ENCODE measurements around the gene EIF2A.
"Not testable (repeated sequence)": the region's sequence is repeated elsewhere in the genome, so short reads cannot be mapped to it uniquely, and the experiment has no call there.

EIF2A gene

DNA sequence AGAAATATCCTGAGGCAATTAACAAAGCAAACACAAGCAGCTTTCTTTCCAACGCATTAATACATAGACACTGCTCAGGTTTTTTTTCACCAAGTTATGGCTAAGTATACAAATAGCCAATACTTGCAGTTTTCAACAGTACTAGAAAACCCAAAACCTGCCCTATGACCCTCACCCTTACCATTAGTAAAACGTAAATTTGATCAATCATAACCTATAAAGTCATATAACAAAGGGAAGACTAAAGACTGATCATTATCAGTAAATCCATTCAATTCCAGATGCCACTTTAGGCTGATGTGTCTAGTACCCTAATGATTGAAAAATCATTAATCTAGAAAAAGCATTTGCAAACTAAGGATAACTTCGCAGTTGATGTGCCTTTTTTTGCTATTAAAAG, 3.5 kb upstream of the EIF2A start:
- DNase-seq (ENCODE audit: low read depth, low spot score), result no peak

DNA sequence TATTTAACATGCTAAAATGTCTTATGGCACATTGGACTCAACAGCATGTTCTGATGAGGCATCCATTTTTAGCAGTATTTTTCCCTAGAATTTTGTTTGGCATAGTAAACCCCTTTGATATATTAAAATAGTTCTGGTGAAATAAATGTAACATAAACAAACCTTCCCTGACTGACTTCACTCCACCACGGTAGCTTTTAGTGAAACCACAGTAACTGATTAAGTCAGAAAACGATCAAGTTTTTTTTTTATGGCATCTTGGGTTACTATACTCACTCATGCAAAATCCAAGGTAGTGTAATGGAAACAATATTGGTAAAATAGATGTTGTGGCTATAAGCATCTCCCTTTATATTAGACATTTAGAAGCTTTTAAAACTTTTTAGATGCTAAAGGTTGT, 3.1 kb upstream of the EIF2A start:
- DNase-seq (ENCODE audit: low read depth, low spot score), result no peak

DNA sequence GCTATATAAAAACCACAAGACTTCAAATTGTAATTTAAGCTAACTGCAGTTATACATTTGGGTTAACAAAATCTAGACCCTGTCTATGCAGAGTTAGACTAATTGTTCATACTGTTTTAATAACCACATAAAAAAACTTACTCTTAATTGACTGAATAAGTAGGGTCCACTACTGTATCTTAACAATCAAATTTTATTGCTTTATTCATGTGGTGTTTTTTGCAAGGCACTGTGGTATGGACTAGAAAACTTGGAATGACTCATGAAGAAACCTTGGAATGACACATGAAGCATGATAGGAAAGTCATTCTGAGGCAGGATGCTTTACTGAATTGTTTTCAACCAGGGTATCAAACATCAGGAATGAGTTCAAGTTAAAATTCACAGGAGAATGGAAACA, 2.5 kb upstream of the EIF2A start:
- DNase-seq (ENCODE audit: low read depth, low spot score), result no peak

DNA sequence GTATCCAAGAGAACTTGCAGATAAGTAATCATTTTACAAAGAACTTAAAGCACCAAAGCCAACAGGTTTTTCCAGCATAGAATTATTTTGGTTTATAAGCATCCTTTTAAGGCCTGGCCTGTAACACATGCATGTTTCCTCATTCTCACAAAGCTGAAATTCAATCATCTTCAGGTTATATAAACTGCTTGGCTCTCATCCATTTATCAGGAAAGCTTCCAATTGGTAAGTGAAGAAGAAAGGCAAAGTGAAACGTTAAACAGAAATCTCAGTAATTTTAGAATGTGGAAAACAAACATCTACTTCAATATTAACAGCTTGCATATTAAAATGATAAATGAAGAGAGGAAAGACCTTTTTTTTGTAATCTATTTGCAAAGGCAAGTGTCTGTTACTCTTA, 1.9 kb upstream of the EIF2A start:
- no peak for DNase-seq (ENCODE audit: low read depth, low spot score)

DNA sequence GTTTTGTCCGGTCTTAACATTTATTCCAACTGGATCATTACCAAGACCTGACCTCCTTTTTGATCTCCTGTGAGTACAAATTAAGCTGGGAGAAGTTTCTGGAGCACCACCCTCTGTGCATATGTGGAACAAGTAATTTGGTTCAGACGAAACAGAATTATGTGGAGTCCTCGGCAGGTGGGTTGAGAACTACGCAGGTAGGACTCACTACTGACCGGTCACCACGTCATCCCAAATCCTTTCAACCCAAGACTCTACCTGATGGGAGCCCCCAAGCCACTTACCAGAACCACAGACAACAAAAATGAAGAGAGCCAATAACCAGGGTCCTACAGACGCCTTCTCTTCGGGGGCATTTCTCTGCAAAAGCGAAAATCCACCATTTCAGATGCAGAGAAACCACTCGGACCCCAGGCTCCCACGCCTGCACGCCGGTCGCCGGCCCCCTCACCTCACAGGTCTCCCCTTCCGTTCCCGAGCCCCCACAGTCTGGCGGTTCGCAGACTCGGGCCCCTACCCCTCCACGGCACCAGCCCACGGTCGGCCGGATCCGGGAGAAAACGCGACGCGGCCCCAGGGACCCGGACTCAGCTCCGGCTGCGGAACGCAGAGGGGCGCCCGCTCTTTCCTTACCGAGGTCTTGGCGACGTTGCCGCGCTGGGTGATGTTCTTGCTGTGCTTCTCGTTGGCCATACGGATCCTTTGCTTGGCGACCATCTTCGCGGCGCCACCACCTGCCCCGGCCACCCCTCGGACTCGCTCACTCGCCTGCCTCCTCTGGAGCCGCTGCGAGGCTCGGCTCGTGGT, 965 bp upstream of the EIF2A start:
- DNase-seq (ENCODE audit: low read depth, low spot score), result no peak

DNA sequence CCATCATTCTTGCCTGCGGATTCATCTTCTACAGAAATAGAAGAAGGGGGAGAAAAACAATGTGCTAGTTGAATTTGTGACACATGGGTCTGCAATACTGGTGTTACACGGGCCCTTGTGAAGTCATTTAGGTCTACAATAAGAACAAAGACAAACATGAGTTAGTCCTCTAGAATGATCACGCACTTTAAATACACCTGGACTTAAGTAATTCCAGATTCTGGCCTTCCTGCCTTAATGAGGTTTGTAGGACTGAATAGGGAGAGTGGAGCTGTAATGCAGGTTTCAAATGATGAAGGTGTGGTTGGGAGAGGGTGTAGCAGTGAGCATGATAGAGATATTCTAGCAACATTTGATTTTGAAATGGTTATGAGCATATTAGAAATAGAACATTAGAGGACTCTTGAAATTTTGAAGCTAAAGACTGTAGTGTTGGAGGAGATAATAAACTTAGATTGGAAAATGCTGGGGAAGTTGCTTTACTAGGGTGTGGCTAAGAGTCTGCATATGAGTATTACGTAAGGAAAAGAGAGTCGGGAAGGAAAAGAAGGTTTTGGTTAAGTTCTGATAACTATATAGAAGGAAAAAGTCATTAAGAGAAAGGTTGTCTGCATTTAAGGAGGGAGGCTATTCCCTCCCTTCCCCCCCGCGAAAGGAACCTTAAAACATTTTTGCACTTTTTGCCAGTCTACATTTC, 606 bp downstream of the EIF2A start:
- DNase-seq (ENCODE audit: low read depth, low spot score), result no peak

DNA sequence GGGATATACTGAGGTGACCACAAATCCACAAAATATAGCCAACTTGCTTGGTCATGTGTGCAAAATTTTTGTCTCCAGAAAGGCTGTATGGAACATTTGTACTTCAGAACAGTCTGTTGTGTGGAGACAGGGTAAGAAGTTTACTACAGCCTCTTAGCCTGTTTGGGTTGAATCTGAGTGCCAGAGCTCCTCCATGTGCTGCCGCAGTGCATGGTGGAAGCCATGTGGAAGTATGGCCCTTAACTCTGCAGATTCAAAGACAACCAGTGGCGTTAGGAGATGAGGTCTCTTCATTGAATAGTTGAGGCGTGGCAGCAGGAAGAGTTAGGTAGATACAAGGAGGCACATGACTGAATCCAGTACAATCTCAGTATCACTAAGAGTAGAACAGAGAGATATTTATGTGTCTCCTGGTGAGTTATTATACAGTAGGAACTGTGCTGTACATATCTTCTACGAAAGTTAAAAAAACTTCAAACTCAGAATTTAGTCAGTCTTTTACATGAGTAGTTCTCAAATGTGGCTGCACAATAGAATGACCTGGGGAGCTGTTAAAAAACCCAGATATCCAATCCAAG, 9.4 kb downstream of the EIF2A start:
- no peak for DNase-seq (ENCODE audit: low read depth, low spot score)

DNA sequence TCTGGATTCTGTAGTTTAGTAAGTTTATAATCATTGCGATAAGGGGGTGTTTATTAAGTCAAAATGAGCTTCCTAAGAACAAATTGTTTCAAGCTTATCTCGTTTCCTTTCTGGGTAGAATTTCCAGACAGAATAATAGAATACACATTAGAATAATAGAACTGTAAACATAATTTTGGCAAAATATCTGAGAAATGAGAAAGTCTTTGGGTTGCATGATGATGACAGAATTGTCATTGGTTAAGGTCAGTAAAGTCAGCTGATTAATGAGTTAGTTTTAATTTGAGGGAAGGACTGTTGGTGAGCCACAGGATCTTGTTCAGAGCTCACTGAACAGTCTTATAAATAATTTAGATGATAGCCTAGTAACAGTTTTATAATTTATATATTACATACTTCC, 10.2 kb downstream of the EIF2A start:
- no peak for DNase-seq (ENCODE audit: low read depth, low spot score)

DNA sequence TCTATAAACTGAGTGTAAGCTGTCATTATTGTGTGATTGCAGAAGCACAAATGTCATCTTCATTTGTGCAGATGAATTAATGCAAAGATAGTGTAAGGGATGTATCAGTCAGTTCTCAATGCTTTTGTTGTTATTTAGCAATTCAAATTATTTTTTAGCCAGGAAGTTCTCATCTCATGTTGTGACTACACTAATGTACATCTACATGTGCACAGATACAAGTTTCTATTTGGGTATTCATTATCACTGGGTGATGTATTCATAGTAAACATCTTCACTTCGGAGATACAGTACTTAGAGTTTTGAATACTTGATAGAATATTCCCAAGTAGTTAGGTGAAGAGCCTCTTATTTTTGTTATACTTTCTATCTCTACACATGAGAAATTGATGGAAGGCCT, 11.1 kb downstream of the EIF2A start:
- no peak for DNase-seq (ENCODE audit: low read depth, low spot score)

DNA sequence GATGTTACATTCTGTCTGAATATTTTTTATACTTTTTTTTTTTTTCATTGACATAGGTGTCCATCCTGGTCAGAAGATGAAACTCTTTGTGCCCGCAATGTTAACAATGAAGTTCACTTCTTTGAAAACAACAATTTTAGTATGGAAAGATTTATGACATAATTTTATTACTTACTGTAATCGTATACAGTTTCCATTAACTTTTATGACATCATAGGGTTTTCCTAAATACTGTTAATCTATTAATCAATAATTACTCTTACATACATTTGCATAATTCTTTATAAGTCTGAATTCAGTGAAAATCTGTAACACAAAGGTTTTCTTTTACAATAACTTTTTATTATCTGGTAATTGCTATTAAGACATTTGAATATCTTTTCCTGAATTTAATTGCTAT, 17.7 kb downstream of the EIF2A start:
- no peak for DNase-seq (ENCODE audit: low read depth, low spot score)

DNA sequence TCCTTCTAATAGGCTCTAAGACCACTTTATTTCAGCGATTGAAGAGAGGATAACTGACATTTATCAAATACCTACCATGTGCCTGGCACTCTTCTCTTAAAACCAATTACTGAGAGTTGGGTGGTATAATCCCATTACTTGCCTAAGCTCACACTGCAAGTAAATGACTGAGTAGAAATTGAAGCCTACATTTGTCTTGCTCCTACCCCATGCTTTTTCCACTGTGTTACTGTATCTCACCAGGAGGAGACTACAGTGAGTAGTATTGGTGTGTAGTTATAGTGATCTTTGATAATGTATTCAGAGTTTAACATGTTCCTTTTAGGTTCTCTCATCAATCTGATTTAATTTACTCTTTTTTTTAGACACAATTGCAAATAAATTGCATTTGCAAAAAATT, 20.7 kb downstream of the EIF2A start:
- DNase-seq (ENCODE audit: low read depth, low spot score), result no peak

DNA sequence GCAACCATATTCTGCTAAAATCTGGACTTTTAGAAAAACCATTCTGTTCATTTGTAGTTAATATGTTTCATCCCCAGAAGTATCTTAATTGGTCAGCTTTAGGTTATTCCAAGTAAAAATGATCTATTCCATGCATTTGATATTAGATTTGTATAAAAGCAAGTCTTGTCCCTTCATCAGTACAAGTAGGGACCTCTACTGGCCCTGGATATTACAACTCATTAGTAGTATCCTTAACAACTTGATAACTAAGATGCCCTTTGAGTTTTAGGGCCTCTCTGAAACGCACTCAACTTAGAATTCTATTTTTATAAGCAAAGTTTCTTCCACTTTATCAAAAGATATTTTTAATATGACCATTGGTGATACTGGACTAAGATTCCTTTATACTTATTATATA, 31.3 kb downstream of the EIF2A start:
- DNase-seq (ENCODE audit: low read depth, low spot score), result no peak

DNA sequence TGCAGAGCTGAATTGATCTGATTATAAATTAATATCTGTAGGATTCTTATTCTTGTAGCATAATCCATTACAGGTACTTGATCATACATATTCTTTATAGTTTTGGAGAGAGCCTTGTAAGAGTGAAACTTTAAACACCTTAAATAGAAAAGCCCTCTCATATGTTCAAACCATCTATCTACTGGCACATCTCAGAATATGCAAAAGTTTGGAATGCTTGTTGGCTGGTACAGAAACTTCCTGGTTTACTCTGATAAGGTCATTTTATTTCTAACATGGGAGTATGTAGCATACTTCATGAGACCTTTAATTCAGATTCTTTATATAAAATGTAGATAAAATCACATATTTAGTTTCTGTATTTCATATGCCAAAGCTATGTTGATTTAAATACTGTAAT, 34.6 kb downstream of the EIF2A start:
- DNase-seq (ENCODE audit: low read depth, low spot score), result no peak

DNA sequence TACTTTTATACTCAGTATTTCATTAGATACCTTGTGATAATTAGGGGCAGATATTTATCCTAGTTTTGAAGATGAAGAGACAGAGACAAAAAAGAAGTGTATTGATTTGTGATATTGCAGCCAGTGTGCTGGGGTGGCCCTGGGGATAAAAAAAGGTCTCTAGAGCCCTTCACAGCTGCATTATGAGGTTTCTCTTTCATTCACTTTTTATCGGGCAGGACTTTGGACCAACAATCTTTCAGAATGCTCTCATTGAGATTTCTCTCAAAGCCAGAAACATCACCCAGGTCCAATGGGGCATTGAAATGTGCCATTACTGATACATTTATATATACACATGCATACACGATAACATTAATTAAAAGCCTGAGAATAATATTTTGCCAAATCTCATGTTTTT, 36.0 kb downstream of the EIF2A start:
- DNase-seq (ENCODE audit: low read depth, low spot score), result no peak

DNA sequence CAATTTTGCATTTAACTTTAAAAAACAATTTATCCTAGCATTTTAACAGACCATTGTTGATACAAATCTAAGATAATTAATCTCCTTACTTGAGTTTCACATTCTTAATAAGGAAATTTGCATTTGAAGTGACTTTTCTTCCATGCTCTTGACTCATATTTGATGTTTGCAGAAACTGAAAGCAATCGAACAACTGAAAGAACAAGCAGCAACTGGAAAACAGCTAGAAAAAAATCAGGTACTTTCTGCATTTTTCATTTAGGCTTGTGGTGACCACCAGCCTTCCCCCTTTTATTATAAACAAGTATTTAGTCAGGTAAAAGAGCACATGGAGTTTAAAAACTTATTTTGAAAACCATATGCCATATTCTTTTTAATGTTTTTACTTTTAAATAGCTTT, 36.4 kb downstream of the EIF2A start:
- no peak for DNase-seq (ENCODE audit: low read depth, low spot score)

DNA sequence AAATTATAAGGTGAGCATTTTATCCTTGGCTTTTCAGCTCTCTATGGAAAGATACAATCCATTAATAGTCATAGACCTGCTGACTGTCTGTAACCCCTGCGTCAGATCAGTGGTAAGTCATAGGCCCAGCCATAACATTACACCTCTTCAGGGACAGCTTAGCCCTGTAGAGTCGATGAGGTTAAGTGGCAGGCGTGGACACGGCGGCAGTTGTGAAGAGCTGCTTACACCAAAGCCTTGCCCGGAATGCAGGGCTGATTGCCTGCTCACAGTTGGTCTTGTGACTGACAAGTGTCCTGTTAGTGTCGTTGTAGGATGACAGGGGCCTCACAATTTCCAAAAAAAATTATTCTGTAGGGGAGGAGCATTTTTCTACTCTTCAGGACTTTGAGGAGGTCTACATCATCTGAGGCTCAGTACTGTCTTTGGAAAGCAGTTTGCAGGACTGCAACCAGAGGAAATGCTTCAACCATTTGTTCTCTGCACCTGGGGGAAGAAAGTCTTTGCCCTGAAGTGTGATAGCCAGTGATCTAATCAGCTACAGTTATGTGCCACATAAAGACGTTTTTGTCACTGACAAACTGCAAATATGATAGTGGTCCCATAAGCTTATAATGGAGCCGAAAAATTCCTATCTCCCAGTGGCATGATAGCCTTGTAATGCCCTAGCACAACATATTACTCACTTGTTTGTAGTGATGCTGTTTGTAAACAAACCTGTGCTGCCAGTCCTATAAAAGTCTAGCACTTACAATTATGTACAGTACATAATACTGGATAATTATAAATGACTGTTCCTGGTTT, 41.6 kb downstream of the EIF2A start:
- no peak for DNase-seq (ENCODE audit: low read depth, low spot score)

DNA sequence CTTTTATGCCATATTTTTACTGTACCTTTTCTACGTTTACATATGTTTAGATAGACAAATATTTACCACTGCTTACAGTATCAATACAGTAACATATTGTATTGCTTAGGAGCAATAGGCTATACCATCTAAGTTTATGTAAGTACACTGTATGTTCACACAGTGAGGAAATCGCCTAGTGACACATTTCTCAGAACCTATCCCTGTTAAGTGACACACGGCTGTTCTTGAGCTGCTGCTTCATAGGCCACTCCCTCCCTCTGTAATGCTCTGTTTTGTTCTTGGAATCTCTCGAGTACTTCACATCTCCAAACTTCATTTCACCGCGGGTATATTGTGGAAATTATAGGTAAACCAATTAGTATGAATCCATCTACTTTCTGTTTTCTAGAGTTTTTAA, 43.2 kb downstream of the EIF2A start:
- no peak for DNase-seq (ENCODE audit: low read depth, low spot score)

DNA sequence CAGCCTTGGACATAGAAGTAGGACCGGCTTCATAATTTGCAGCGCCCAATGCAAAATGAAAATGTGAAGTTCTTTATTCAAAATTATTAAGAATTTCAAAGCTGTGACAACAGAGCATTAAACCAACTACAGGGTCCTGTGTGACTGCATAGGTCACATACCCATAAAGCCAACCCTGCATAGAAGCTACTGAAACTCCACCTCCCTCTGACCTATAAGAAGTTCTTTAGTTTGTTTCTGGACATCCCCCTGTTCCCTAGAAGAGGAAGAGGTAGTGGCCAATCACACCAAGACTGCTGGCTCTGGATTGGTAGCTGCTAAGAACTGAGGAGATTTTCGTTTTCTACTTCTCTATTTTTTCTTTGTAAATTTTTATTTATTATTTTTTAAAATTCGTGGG, 47.6 kb downstream of the EIF2A start:
- DNase-seq (ENCODE audit: low read depth, low spot score), result no peak

DNA sequence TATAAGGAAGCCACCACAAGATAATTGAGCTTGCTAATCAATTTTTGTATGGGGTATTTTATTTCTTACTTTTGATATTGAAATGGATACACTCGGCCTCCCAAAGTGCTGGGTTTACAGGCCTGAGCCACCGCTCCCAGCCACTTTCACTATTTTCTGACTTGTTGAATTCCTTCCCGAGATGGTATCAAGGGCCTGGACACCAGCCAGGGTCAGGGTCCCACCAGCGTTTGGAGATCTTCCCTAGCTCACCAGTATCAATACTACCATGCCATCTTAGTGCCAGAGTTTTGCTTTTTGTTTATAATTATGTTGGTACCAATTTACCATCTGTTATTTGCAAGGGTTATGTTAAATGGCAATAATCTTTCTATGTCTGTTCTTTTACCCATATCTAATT, 51.1 kb downstream of the EIF2A start:
- DNase-seq (ENCODE audit: low read depth, low spot score), result no peak

DNA sequence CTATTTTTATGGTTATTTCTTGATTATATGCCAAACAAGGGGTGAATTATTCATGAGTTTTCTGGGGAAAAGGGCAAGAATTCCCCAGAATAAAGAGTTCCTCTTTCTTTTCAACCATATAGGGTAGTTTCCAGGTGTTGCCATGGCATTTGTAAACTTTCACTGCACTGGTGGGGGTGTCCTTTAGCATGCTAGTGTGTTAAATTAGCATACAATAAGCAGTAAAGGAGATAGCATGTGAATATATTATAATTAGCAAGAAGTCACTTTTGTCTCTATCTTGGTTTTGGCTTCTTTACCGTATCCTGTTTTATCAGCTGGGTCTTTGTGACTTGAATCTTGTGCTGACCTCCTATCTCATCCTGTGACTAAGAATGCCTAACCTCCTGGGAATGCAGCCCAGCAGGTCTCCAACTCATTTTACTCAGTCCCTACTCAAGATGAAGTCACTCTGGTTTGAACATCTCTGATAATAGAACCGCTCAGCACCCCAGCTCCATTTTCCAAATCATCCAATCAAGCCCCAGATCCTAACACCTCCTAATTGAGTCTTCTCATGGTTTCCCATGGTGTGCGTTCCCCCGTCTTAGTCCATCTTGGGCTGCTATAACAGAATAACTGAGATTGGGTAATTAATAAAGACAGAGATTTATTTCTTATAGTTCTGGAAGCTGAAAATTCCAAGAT, 53.2 kb downstream of the EIF2A start:
- no peak for DNase-seq (ENCODE audit: low read depth, low spot score)

DNA sequence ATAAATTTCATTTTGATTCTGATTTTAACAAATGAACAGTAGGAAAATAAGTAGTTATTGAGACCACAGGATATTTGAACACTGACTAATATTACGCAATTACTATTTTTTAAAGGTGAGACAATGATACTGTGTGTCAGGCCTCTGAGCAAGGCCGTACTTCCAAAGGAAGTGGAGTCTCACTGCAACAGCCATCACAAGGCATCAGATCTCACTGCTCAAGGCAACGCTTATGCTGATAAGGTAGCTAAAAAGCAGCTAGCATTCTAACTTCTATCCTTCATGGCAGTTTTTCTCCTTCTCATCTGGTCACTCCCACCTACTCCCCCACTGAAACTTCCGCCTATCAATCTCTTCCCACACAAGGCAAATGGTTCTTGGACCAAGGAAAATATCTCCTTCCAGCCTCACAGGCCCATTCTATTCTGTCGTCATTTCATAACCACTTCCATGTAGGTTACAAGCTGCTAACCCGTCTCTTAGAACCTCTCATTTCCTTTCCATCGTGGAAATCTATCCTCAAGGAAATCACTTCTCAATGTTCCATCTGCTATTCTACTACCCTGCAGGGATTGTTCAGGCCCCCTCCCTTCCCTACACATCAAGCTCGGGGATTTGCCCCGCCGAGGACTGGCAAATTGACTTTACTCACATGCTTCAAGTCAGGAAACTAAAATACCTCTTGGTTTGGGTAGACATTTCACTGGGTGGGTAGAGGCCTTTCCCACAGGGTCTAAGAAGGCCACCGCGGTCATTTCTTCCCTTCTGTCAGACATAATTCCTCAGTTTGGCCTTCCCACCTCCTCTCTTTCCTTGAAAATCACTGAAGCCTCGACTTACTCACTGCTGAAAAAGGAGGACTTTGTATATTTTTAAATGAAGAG, 54.3 kb downstream of the EIF2A start:
- not testable (repeated sequence) for DNase-seq (ENCODE audit: low read depth, low spot score)

All from activated naive CD8-positive, alpha-beta T cell treated with anti-CD3 and anti-CD28 coated beads, Interleukin-2, amount 50 U/mL, for 16 hours (primary cell).